HCT116 (cell line): ENCODE measurements around the gene SFPQ. TPM values are rescaled to one million over a fixed set of nuclear protein-coding genes. Genes with fewer than 3 reads are reported as not detected.

Experiments used
- ATAC-seq: fragments of 200-7000 bp; cut with Tn5 transposase; 2 replicates; pipeline ENCODE4 v1.9.1; 2020; ENCODE audit warnings: mild to moderate bottlenecking, moderate library complexity
- BruUV-seq: library from RNA; stranded (reverse); fragments of 400-500 nt; replicated peaks from 2 replicates; lab custom pipeline; 2021; lab: Mats Ljungman, UMichigan
- CTCF ChIA-PET: fragments of 300-600 bp; sonication (Branson Sonifier 250); formaldehyde crosslinking; loops from one replicate; lab custom pipeline; 2021; ENCODE audit warnings: antibody characterized with exemption; lab: Charles Lee
- POLR2A ChIA-PET: fragments of 300-600, 350-600 bp; sonication (Branson Sonifier 250); formaldehyde crosslinking; loops from one replicate; lab custom pipeline; 2021; ENCODE audit warnings: antibody characterized with exemption; lab: Charles Lee
- RAD21 ChIA-PET, 2 experiments: fragments of 300-600 bp; sonication (Branson Sonifier 250); formaldehyde crosslinking; loops; one replicate each; lab custom pipeline; 2023; ENCODE audit warnings: low total read pairs in 2 of 2; ENCODE audit not compliant: uncharacterized antibody in 2 of 2, unreplicated experiment in 2 of 2, low non-redundant PET in 1 of 2; lab: Charles Lee
- DNase-seq: peaks from one replicate; pipeline ENCODE4 v3.0.0-alpha.2; 2010; ENCODE audit warnings: low read depth, low spot score
- H2AFZ ChIP-seq: fragments of 200-600 bp; shearing (Covaris generic), sonication (generic); 2 replicates; pipeline ENCODE4 v1.6.1; 2017; ENCODE audit warnings: low read depth, mixed run types, mixed read lengths, antibody characterized with exemption, low read length; ENCODE audit not compliant: poor library complexity, severe bottlenecking
- H3K27ac ChIP-seq: 2 replicates; pipeline ENCODE4 v1.5.1; 2012; ENCODE audit warnings: low read depth, low read length
- H3K27me3 ChIP-seq: fragments of 200-600 bp; sonication (generic); 2 replicates; pipeline ENCODE4 v1.6.1; 2016; ENCODE audit warnings: mixed run types, low read length, mixed read lengths; ENCODE audit not compliant: insufficient read depth
- H3K36me3 ChIP-seq, 2 experiments: fragments of 200-500 bp in 1 of 2; fragments of 200-600 bp in 1 of 2; sonication (Bioruptor generic) in 1 of 2; sonication (generic) in 1 of 2; 2 replicates each; pipeline versions ENCODE4 v1.5.1 to v1.6.1; 2014 to 2016; ENCODE audit warnings: low read length in 2 of 2, inconsistent platforms in 1 of 2, mixed read lengths in 1 of 2, mixed run types in 1 of 2; ENCODE audit not compliant: insufficient read depth in 2 of 2, control insufficient read depth in 1 of 2
- H3K4me1 ChIP-seq, 2 experiments: fragments of 200-600 bp in 1 of 2; sonication (generic) in 1 of 2; 2 replicates each; pipeline versions ENCODE4 v1.5.1 to v1.6.1; 2012 to 2017; ENCODE audit warnings: low read length in 2 of 2, inconsistent platforms in 1 of 2, mild to moderate bottlenecking in 1 of 2, mixed read lengths in 1 of 2, mixed run types in 1 of 2, moderate library complexity in 1 of 2; ENCODE audit not compliant: insufficient read depth in 2 of 2, control insufficient read depth in 1 of 2
- H3K4me2 ChIP-seq: fragments of 200-600 bp; sonication (generic); 2 replicates; pipeline ENCODE4 v1.6.1; 2017; ENCODE audit warnings: mixed run types, low read length, mixed read lengths
- H3K4me3 ChIP-seq, 2 experiments: fragments of 200-600 bp in 1 of 2; sonication (generic) in 1 of 2; replicated peaks in 1 of 2; 2 replicates each; pipeline ENCODE4 v1.5.1; 2011 to 2016; ENCODE audit warnings: low read length in 2 of 2, control low read depth in 1 of 2, low read depth in 1 of 2, mild to moderate bottlenecking in 1 of 2, mixed read lengths in 1 of 2, mixed run types in 1 of 2
- H3K79me2 ChIP-seq: fragments of 200-600 bp; sonication (generic); 2 replicates; pipeline ENCODE4 v1.6.1; 2017; ENCODE audit warnings: mild to moderate bottlenecking, mixed run types, low read length, moderate library complexity, mixed read lengths; ENCODE audit not compliant: insufficient read depth
- H3K9ac ChIP-seq: fragments of 200-600 bp; sonication (generic); 2 replicates; pipeline ENCODE4 v1.6.1; 2016; ENCODE audit warnings: low read length, mixed read lengths
- H3K9me2 ChIP-seq: fragments of 200-600 bp; sonication (generic), shearing (Covaris generic); 2 replicates; pipeline ENCODE4 v1.6.1; 2017; ENCODE audit warnings: mixed run types, mild to moderate bottlenecking, moderate library complexity; ENCODE audit not compliant: insufficient read depth
- H3K9me3 ChIP-seq, 2 experiments: fragments of 200-500 bp in 1 of 2; fragments of 200-600 bp in 1 of 2; sonication (Bioruptor generic) in 1 of 2; sonication (generic) in 1 of 2; 2 replicates each; pipeline ENCODE4 v1.6.1; 2014 to 2017; ENCODE audit warnings: low read length in 2 of 2, mixed read lengths in 2 of 2, inconsistent platforms in 1 of 2, low read depth in 1 of 2, mild to moderate bottlenecking in 1 of 2, mixed run types in 1 of 2, moderate library complexity in 1 of 2; ENCODE audit not compliant: control insufficient read depth in 1 of 2, insufficient read depth in 1 of 2
- H4K20me1 ChIP-seq: fragments of 200-600 bp; sonication (generic), shearing (Covaris generic); 2 replicates; pipeline ENCODE4 v1.6.1; 2017; ENCODE audit warnings: mixed run types, mild to moderate bottlenecking, moderate library complexity; ENCODE audit not compliant: insufficient read depth
- CBX3 ChIP-seq: IDR thresholded peaks from 2 replicates; pipeline ENCODE4 v1.6.1; 2012; ENCODE audit warnings: low read depth
- CEBPB ChIP-seq: IDR thresholded peaks from 2 replicates; pipeline ENCODE4 v1.6.1; 2012; ENCODE audit warnings: low read depth
- EGR1 ChIP-seq: IDR thresholded peaks from 2 replicates; pipeline ENCODE4 v1.6.1; 2012; ENCODE audit warnings: low read depth
- ELF1 ChIP-seq: IDR thresholded peaks from 2 replicates; pipeline ENCODE4 v1.6.1; 2012; ENCODE audit warnings: low read depth, borderline replicate concordance
- EZH2 ChIP-seq: fragments of 200-600 bp; sonication (generic); IDR thresholded peaks from 2 replicates; pipeline ENCODE4 v1.6.1; 2017; ENCODE audit warnings: antibody characterized with exemption, mixed run types
- FOSL1 ChIP-seq: IDR thresholded peaks from 2 replicates; pipeline ENCODE4 v1.6.1; 2012; ENCODE audit warnings: low read depth
- POLR2A ChIP-seq: IDR thresholded peaks from 2 replicates; pipeline ENCODE4 v1.7.0; 2011; ENCODE audit warnings: borderline replicate concordance; ENCODE audit not compliant: insufficient read depth, insufficient read length; ENCODE audit errors: extremely low read depth
- POLR2AphosphoS5 ChIP-seq: IDR thresholded peaks from 2 replicates; pipeline ENCODE4 v1.6.1; 2011; ENCODE audit warnings: mild to moderate bottlenecking, low read depth, low read length, moderate library complexity
- RAD21 ChIP-seq: IDR thresholded peaks from 2 replicates; pipeline ENCODE4 v1.6.1; 2012; ENCODE audit warnings: low read depth, mild to moderate bottlenecking
- REST ChIP-seq: IDR thresholded peaks from 2 replicates; pipeline ENCODE4 v1.6.1; 2012; ENCODE audit warnings: low read depth
- SIN3A ChIP-seq: IDR thresholded peaks from 2 replicates; pipeline ENCODE4 v1.6.1; 2012; ENCODE audit warnings: low read depth
- SP1 ChIP-seq: IDR thresholded peaks from 2 replicates; pipeline ENCODE4 v1.6.1; 2012; ENCODE audit warnings: low read depth
- SRF ChIP-seq: IDR thresholded peaks from 2 replicates; pipeline ENCODE4 v1.6.1; 2012; ENCODE audit warnings: low read depth
- TCF7L2 ChIP-seq: IDR thresholded peaks from 2 replicates; pipeline ENCODE4 v1.7.0; 2011; ENCODE audit warnings: borderline replicate concordance, inconsistent platforms; ENCODE audit not compliant: insufficient read depth, insufficient read length; ENCODE audit errors: extremely low read depth
- YY1 ChIP-seq: IDR thresholded peaks from 2 replicates; pipeline ENCODE4 v1.6.1; 2011; ENCODE audit warnings: low read length, low read depth, moderate library complexity, mild to moderate bottlenecking; ENCODE audit not compliant: insufficient replicate concordance; ENCODE audit errors: extremely low read depth
- ZFX ChIP-seq: fragments of 450-650 bp; IDR thresholded peaks from 2 replicates; pipeline ENCODE4 v1.6.1; 2017
- ZNF274 ChIP-seq: fragments of 200-500 bp; sonication (Bioruptor generic); IDR thresholded peaks from 2 replicates; pipeline ENCODE4 v1.6.1; 2014; ENCODE audit warnings: mild to moderate bottlenecking, low read depth, low read length, inconsistent platforms
- intact Hi-C: fragments of 100-400 bp; cut with micrococcal nuclease; formaldehyde crosslinking; loops from 2 replicates; pipeline ENCODE4 v1.10.0; 2022
- total RNA-seq: library from RNA; stranded (reverse); gene quantifications from one replicate; pipeline ENCODE4 v1.2.1, GENCODE V29; 2021; ENCODE audit not compliant: unreplicated experiment
- TF ChIP-seq, protein P1 (sequence below): IDR thresholded peaks from 2 replicates; pipeline ENCODE4 v1.6.1; 2011; ENCODE audit warnings: mild to moderate bottlenecking, low read length, moderate library complexity; ENCODE audit not compliant: insufficient replicate concordance; ENCODE audit errors: extremely low read depth
- TF ChIP-seq, protein P2 (sequence below): IDR thresholded peaks from 2 replicates; pipeline ENCODE4 v1.6.1; 2012

SFPQ gene
- total RNA-seq, 1 experiment from 2014 or later = 327 TPM

DNA sequence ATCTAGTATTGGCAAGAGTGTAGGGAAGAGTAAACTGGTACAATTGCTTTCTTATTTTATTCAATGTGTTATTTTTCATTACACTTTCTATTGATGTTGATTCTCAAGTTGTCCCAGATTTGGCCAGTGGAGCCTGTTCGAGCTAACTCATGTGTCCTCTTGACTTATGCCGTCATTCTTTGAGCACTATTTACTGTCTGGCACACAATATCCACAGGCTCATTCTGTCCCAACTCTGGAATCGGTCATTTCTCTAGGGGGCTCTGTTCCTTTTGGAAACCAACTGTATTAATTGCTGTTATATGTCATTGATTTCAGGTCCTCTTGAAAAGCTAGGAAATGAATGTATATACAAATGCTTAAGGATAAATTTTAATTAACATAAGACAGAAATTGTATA is 22.4 kb upstream of the SFPQ start:
- Histone ChIP-seq H3K4me3 (no peak overlapping the region), H4K20me1 (no peaks in the 10 kb centered on the region), H3K9me3 (no peaks in the 10 kb centered on the region), H3K9ac (no peak overlapping the region), H3K4me1 (no peaks in the 10 kb centered on the region), H2AFZ (no peak overlapping the region), H3K79me2 (no peaks in the 10 kb centered on the region), H3K4me2 (no peak overlapping the region), H3K27ac (no peak overlapping the region), H3K27me3 (no peaks in the 10 kb centered on the region), H3K9me2 (no peaks in the 10 kb centered on the region), H3K36me3 (no peaks in the 10 kb centered on the region)
- no peak for TF ChIP-seq CBX3
- TF ChIP-seq FOSL1 = no peak
- TF ChIP-seq YY1 = no peak
- no peak for TF ChIP-seq EZH2
- no peak for TF ChIP-seq REST
- no peak for TF ChIP-seq RAD21
- TF ChIP-seq SIN3A = no peak
- TF ChIP-seq, protein P1, sequence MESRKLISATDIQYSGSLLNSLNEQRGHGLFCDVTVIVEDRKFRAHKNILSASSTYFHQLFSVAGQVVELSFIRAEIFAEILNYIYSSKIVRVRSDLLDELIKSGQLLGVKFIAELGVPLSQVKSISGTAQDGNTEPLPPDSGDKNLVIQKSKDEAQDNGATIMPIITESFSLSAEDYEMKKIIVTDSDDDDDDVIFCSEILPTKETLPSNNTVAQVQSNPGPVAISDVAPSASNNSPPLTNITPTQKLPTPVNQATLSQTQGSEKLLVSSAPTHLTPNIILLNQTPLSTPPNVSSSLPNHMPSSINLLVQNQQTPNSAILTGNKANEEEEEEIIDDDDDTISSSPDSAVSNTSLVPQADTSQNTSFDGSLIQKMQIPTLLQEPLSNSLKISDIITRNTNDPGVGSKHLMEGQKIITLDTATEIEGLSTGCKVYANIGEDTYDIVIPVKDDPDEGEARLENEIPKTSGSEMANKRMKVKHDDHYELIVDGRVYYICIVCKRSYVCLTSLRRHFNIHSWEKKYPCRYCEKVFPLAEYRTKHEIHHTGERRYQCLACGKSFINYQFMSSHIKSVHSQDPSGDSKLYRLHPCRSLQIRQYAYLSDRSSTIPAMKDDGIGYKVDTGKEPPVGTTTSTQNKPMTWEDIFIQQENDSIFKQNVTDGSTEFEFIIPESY = no peak
- TF ChIP-seq ELF1 = no peak
- no peak for TF ChIP-seq SRF
- TF ChIP-seq EGR1 = no peak
- no peak for TF ChIP-seq CEBPB
- no peak for TF ChIP-seq ZNF274
- TF ChIP-seq POLR2A = no peak
- TF ChIP-seq SP1 = no peak
- TF ChIP-seq, protein P2, sequence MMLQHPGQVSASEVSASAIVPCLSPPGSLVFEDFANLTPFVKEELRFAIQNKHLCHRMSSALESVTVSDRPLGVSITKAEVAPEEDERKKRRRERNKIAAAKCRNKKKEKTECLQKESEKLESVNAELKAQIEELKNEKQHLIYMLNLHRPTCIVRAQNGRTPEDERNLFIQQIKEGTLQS = no peak
- no peak for TF ChIP-seq POLR2AphosphoS5
- no peak for TF ChIP-seq ZFX
- no peak for TF ChIP-seq TCF7L2
- DNase-seq = no peak
- CTCF ChIA-PET = interaction anchor here (1.2 kb wide), 1 partner anchor 14 kb away, joined by 3 read pairs; no protein-coding TSS in a partner anchor
- RAD21 ChIA-PET = no interaction called here
- no TSS peak for BruUV-seq
- intact Hi-C loops = no loop called here
- POLR2A ChIA-PET = interaction anchor here (0.7 kb wide), 1 partner anchor 26 kb away, joined by 3 read pairs; no protein-coding TSS in a partner anchor
- no peak for ATAC-seq
